Hepatocyte (in vitro differentiated cells): ENCODE data around the gene ALPP. TPM values are rescaled to one million over a fixed set of nuclear protein-coding genes. Genes with fewer than 3 reads are reported as not detected.

Experiments used
- DNase-seq: peaks from one replicate; pipeline ENCODE4 v3.0.0-alpha.2; 2016; ENCODE audit warnings: low spot score
- H2AFZ ChIP-seq: fragments of 200-600 bp; sonication (generic); 2 replicates; pipeline ENCODE4 v1.6.0; 2016; ENCODE audit warnings: antibody characterized with exemption, mild to moderate bottlenecking
- H3K27ac ChIP-seq: fragments of 200-600 bp; sonication (generic); 2 replicates; pipeline ENCODE4 v1.5.1; 2016; ENCODE audit warnings: mild to moderate bottlenecking
- H3K27me3 ChIP-seq: fragments of 200-600 bp; sonication (generic); 2 replicates; pipeline ENCODE4 v1.6.1; 2016
- H3K36me3 ChIP-seq: fragments of 200-600 bp; sonication (generic); replicated peaks from 2 replicates; pipeline ENCODE4 v1.5.1; 2016; ENCODE audit warnings: low read depth; ENCODE audit not compliant: insufficient read depth
- H3K4me1 ChIP-seq: fragments of 200-600 bp; sonication (generic); 2 replicates; pipeline ENCODE4 v1.5.1; 2016; ENCODE audit warnings: mild to moderate bottlenecking, moderate library complexity; ENCODE audit not compliant: insufficient read depth
- H3K4me2 ChIP-seq: fragments of 200-600 bp; sonication (generic); 2 replicates; pipeline ENCODE4 v1.6.0; 2016
- H3K4me3 ChIP-seq: fragments of 200-600 bp; sonication (generic); 2 replicates; pipeline ENCODE4 v1.5.1; 2016; ENCODE audit warnings: mild to moderate bottlenecking
- H3K79me2 ChIP-seq: fragments of 200-600 bp; sonication (generic); 2 replicates; pipeline ENCODE4 v1.6.0; 2017; ENCODE audit warnings: mild to moderate bottlenecking
- H3K9me2 ChIP-seq: fragments of 200-600 bp; sonication (generic); replicated peaks from 2 replicates; pipeline ENCODE4 v1.6.0; 2017; ENCODE audit warnings: mild to moderate bottlenecking; ENCODE audit not compliant: insufficient read depth
- H3K9me3 ChIP-seq: fragments of 200-600 bp; sonication (generic); 2 replicates; pipeline ENCODE4 v1.5.1; 2016; ENCODE audit warnings: low read depth, mild to moderate bottlenecking
- H4K20me1 ChIP-seq: fragments of 200-600 bp; sonication (generic); 2 replicates; pipeline ENCODE4 v1.6.0; 2016; ENCODE audit warnings: mild to moderate bottlenecking; ENCODE audit not compliant: insufficient read depth, poor library complexity, severe bottlenecking
- EZH2 ChIP-seq: fragments of 200-600 bp; sonication (generic); IDR thresholded peaks from 2 replicates; pipeline ENCODE4 v1.6.1; 2016; ENCODE audit warnings: antibody characterized with exemption, mild to moderate bottlenecking, borderline replicate concordance
- EZH2phosphoT487 ChIP-seq: fragments of 200-600 bp; sonication (generic); IDR thresholded peaks from one replicate; pipeline ENCODE4 v1.6.1; 2018; ENCODE audit warnings: antibody characterized with exemption, mild to moderate bottlenecking, low read depth, moderate library complexity; ENCODE audit not compliant: unreplicated experiment, severe bottlenecking
- WGBS: methylation state at CpG from one replicate; pipeline ENCODE4 v1.1.6; 2016; ENCODE audit warnings: low lambda C conversion rate; ENCODE audit errors: missing lambda C conversion rate; 5-methylcytosine and 5-hydroxymethylcytosine counted together
- polyA plus RNA-seq: library from polyadenylated mRNA; unstranded; fragments of >200 nt; fragmentation: Nextera tagmentation; extraction: Ambion mirVana; gene quantifications from 2 replicates; pipeline ENCODE4 v1.2.1, GENCODE V29; 2016
- total RNA-seq: library from RNA; depleted of rRNA; stranded (reverse); fragments of >200 nt; gene quantifications from 2 replicates; pipeline ENCODE4 v1.2.3, GENCODE V29; 2014
- TF ChIP-seq, protein P1 (sequence below): fragments of 200-600 bp; sonication (generic); IDR thresholded peaks from 2 replicates; pipeline ENCODE4 v1.5.1; 2016; ENCODE audit warnings: antibody characterized with exemption, mild to moderate bottlenecking; ENCODE audit not compliant: poor library complexity

ALPP gene
- total and polyA plus RNA-seq, 2 experiments from 2014 or later, result 1.2 to 6.5 TPM

DNA sequence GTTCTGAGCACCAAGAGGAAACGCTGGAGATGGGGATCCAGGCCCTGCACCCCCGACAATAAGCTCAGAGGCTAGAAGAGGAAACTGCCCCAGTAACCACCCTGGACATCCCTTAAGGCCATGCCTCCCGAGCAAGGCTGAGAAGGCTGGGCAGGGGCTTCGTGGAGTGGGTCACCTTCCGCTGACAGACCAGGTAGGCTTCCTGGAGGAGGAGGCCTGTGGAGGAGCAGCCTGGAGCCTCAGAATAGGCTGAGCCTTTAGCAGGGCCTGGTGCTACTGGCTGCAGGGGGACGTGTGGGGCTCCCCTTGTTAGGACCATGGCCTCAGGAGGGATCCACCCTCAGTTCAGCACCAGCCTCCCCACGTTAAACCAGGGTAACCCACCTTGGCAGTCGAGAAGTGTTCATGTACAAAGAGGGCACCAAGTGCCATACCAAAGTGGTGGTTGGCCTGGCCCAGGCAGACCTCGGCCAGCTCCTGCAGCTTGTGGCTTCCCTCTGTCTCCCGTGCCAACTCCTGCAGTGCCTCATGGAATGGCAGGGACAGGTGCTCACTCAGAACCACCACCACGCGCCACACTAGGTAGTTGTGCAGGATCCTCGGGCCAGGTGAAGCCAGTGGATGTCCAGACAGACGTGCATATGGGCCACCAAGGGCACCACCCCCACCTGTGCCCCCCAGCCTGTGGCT lies 28.5 kb upstream of the ALPP start:
- Histone ChIP-seq H2AFZ (no peak overlapping the region), H3K9me2 (no peaks in the 10 kb centered on the region), H3K36me3 (no peaks in the 10 kb centered on the region), H3K79me2 (no peaks in the 10 kb centered on the region), H3K27ac (no peak overlapping the region), H3K4me2 (no peak overlapping the region), H3K9me3 (no peaks in the 10 kb centered on the region), H3K4me3 (no peak overlapping the region), H3K27me3 (no peaks in the 10 kb centered on the region), H4K20me1 (no peaks in the 10 kb centered on the region), H3K4me1 (no peaks in the 10 kb centered on the region)
- 89% methylated on average over 14 of the region's 14 CpGs for WGBS
- DNase-seq, result no peak
- no peak for TF ChIP-seq EZH2
- TF ChIP-seq EZH2phosphoT487, result no peak
- TF ChIP-seq, protein P1, sequence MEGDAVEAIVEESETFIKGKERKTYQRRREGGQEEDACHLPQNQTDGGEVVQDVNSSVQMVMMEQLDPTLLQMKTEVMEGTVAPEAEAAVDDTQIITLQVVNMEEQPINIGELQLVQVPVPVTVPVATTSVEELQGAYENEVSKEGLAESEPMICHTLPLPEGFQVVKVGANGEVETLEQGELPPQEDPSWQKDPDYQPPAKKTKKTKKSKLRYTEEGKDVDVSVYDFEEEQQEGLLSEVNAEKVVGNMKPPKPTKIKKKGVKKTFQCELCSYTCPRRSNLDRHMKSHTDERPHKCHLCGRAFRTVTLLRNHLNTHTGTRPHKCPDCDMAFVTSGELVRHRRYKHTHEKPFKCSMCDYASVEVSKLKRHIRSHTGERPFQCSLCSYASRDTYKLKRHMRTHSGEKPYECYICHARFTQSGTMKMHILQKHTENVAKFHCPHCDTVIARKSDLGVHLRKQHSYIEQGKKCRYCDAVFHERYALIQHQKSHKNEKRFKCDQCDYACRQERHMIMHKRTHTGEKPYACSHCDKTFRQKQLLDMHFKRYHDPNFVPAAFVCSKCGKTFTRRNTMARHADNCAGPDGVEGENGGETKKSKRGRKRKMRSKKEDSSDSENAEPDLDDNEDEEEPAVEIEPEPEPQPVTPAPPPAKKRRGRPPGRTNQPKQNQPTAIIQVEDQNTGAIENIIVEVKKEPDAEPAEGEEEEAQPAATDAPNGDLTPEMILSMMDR, result no peak

DNA sequence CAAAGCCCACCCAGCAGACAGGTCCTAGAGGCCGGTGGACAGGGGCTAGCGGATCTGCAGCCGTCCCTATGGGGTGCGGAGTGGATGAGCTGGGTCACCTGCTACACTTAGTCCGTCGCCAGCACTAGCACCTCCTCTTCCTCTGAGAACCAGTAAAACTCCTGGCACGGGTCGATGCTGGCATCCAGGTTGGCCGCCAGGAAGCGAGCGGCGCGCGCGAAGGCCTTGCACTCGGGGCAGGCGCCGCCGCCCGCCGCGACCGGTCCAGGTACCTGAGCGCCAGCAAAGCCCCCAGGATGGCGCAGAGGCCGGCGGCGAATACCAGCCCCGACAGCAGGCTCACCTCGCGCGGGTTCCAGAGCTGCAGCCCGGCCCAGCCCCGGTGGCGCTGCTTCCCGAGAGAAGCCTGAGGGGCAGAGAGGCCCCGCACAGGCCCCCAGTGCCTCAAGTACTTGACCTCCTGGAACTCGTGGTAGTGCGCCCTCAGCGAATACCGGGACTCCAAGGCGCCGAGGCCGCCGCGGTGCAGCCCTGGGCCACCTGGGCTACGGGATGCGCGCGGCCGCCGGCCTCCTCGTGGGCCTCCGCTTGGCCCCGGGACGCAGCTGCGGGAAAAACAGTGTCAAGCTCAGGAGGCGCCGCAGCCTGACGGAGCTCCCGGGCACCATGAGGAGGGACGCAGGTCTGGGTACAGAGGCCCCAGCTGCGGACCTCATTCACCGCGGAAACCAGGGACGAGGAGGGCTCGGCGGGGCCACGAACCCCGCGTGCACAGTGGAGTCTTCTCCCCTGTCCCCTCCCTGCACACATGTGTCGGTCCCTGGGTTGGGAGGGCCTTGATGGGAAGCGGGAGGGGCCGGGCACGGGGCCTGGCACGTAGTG lies 27.5 kb upstream of the ALPP start:
- Histone ChIP-seq H3K9me3 (no peaks in the 10 kb centered on the region), H3K4me3 (no peak overlapping the region), H3K27ac (no peak overlapping the region), H2AFZ (no peak overlapping the region), H4K20me1 (no peaks in the 10 kb centered on the region), H3K79me2 (no peaks in the 10 kb centered on the region), H3K36me3 (no peaks in the 10 kb centered on the region), H3K9me2 (no peaks in the 10 kb centered on the region), H3K4me1 (no peaks in the 10 kb centered on the region), H3K4me2 (no peak overlapping the region), H3K27me3 (no peaks in the 10 kb centered on the region)
- WGBS, result 96% methylated on average over 72 of the region's 76 CpGs
- TF ChIP-seq EZH2 (no peak), EZH2phosphoT487 (no peak)
- TF ChIP-seq, protein P1, result no peak
- no peak for DNase-seq

DNA sequence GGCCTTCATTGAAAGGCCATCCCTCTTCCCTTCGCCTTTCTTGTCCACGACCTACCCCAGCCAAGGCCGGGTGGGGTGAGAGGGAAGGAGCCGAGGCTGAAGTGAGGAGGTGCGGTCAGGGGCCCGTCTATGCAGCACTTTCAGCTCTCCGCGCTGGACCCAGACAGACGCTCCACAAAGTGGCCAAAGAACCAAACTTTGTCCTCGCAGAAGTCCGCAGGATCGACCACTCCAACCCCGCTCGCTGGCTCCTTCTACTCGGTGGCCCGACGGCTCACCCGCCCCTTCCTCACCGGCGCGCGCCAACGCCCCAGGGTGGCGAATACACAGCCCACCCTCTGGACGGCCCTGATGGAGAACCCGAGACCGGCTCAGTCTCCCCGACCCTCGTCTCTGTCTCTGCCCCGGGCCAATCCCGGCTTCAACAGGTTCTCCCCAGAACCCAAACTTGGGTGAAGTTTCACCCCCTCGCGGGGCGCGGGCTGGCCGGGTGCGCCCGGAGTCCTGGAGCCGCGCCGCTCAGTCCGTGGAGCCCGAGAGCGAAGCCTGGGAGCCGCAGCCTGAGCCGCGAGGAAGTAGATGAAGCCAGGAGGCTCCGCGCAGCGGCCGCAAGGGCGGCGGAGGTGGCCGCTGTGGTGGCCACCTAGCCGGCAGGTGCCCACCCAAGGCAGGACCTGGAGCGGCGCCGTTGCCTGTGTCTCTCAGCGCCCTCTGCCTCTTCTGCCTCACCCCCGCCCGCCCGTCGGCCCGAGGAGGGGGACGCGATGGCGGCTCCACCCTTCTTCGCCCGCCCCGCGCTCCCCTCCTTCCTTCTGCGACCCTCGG lies 26.7 kb upstream of the ALPP start:
- WGBS, result 96% methylated on average over 58 of the region's 73 CpGs
- H3K4me1 ChIP-seq, result no peaks in the 10 kb centered on the region
- no peak overlapping the region for H3K4me2 ChIP-seq
- DNase-seq, result no peak
- no peaks in the 10 kb centered on the region for H4K20me1 ChIP-seq
- H3K27me3 ChIP-seq, result no peaks in the 10 kb centered on the region
- no peak overlapping the region for H3K27ac ChIP-seq
- no peak overlapping the region for H3K4me3 ChIP-seq
- H3K36me3 ChIP-seq, result no peaks in the 10 kb centered on the region
- TF ChIP-seq EZH2 (no peak), EZH2phosphoT487 (no peak)
- TF ChIP-seq, protein P1, result no peak
- no peaks in the 10 kb centered on the region for H3K9me3 ChIP-seq
- H3K9me2 ChIP-seq, result no peaks in the 10 kb centered on the region
- H2AFZ ChIP-seq, result no peak overlapping the region
- H3K79me2 ChIP-seq, result no peaks in the 10 kb centered on the region
